Neural cell (in vitro differentiated cells): Measurements from ENCODE around the gene UGT3A2. TPM values are rescaled to one million over a fixed set of nuclear protein-coding genes. Genes with fewer than 3 reads are reported as not detected.

Source experiments
- H2AFZ ChIP-seq: fragments of 200-600, 300-800 bp; sonication (generic), shearing (Covaris generic); 2 replicates; pipeline ENCODE4 v1.6.0; 2014; ENCODE audit warnings: low read depth, mild to moderate bottlenecking, antibody characterized with exemption, low read length, moderate library complexity
- H3F3A ChIP-seq: fragments of 200-600 bp; shearing (Covaris generic); 2 replicates; pipeline ENCODE4 v1.6.1; 2016; ENCODE audit warnings: mild to moderate bottlenecking, moderate library complexity, mixed read lengths, antibody characterized with exemption, low read length; ENCODE audit not compliant: insufficient read depth, poor library complexity, severe bottlenecking
- H3K27ac ChIP-seq: fragments of 200-600, 300-800 bp; sonication (generic), shearing (Covaris generic); 2 replicates; pipeline ENCODE4 v1.5.1; 2014; ENCODE audit warnings: mild to moderate bottlenecking, low read length, moderate library complexity
- H3K27me3 ChIP-seq: fragments of 300-800, 200-600 bp; sonication (generic), shearing (Covaris generic); 2 replicates; pipeline ENCODE4 v1.6.0; 2014; ENCODE audit warnings: mild to moderate bottlenecking, low read depth, low read length, moderate library complexity; ENCODE audit not compliant: insufficient read depth
- H3K36me3 ChIP-seq: fragments of 300-800, 200-600 bp; sonication (generic), shearing (Covaris generic); 2 replicates; pipeline ENCODE4 v1.5.1; 2014; ENCODE audit warnings: mild to moderate bottlenecking, antibody characterized with exemption, low read length, moderate library complexity; ENCODE audit not compliant: insufficient read depth
- H3K4me2 ChIP-seq: fragments of 300-800, 200-600 bp; sonication (generic), shearing (Covaris generic); 2 replicates; pipeline ENCODE4 v1.6.0; 2014; ENCODE audit warnings: mild to moderate bottlenecking, low read length
- H3K4me3 ChIP-seq: fragments of 300-800, 200-600 bp; sonication (generic), shearing (Covaris generic); 2 replicates; pipeline ENCODE4 v1.5.1; 2014; ENCODE audit warnings: mild to moderate bottlenecking, low read length, moderate library complexity
- H3K79me2 ChIP-seq: fragments of 200-600 bp; shearing (Covaris generic); replicated peaks from 2 replicates; pipeline ENCODE4 v1.6.0; 2014; ENCODE audit warnings: mild to moderate bottlenecking, low read length, moderate library complexity; ENCODE audit not compliant: insufficient read depth
- H3K9ac ChIP-seq: fragments of 300-800, 200-600 bp; sonication (generic), shearing (Covaris generic); 2 replicates; pipeline ENCODE4 v1.6.1; 2016; ENCODE audit warnings: mild to moderate bottlenecking, low read length, mixed read lengths
- H3K9me2 ChIP-seq: fragments of 200-600 bp; shearing (Covaris generic); 2 replicates; pipeline ENCODE4 v1.6.1; 2016; ENCODE audit warnings: mild to moderate bottlenecking, low read length, mixed read lengths; ENCODE audit not compliant: insufficient read depth
- H3K9me3 ChIP-seq: fragments of 200-600, 300-800 bp; sonication (generic), shearing (Covaris generic); 2 replicates; pipeline ENCODE4 v1.6.1; 2016; ENCODE audit warnings: mild to moderate bottlenecking, mixed run types, low read length, moderate library complexity, mixed read lengths
- H4K20me1 ChIP-seq: fragments of 200-600 bp; shearing (Covaris generic); 2 replicates; pipeline ENCODE4 v1.6.1; 2016; ENCODE audit warnings: mild to moderate bottlenecking, mixed run types; ENCODE audit not compliant: insufficient read depth
- CTCF ChIP-seq: fragments of 450-650 bp; IDR thresholded peaks from 2 replicates; pipeline ENCODE4 v1.5.1; 2014; ENCODE audit warnings: antibody characterized with exemption, mild to moderate bottlenecking, moderate library complexity; ENCODE audit not compliant: poor library complexity, severe bottlenecking
- EP300 ChIP-seq: fragments of 450-650 bp; conservative IDR thresholded peaks from 2 replicates; pipeline ENCODE4 v1.6.1; 2014; ENCODE audit warnings: antibody characterized with exemption, mild to moderate bottlenecking, moderate library complexity; ENCODE audit not compliant: poor library complexity, severe bottlenecking
- EZH2 ChIP-seq: fragments of 200-600, 300-800 bp; shearing (Covaris generic), sonication (generic); IDR thresholded peaks from 2 replicates; pipeline ENCODE4 v1.6.1; 2014; ENCODE audit warnings: antibody characterized with exemption, low read length, borderline replicate concordance, mild to moderate bottlenecking; ENCODE audit not compliant: insufficient read depth, poor library complexity, severe bottlenecking
- MXI1 ChIP-seq: fragments of 450-650 bp; conservative IDR thresholded peaks from 2 replicates; pipeline ENCODE4 v1.6.1; 2014; ENCODE audit warnings: antibody characterized with exemption, mild to moderate bottlenecking; ENCODE audit not compliant: poor library complexity, severe bottlenecking
- POLR2AphosphoS5 ChIP-seq: IDR thresholded peaks from 2 replicates; pipeline ENCODE4 v1.6.1; 2012
- RAD21 ChIP-seq: fragments of 450-650 bp; conservative IDR thresholded peaks from 2 replicates; pipeline ENCODE4 v1.6.1; 2014; ENCODE audit warnings: antibody characterized with exemption, mild to moderate bottlenecking, moderate library complexity
- SMC3 ChIP-seq: fragments of 450-650 bp; conservative IDR thresholded peaks from 2 replicates; pipeline ENCODE4 v1.6.1; 2014; ENCODE audit warnings: antibody characterized with exemption, mild to moderate bottlenecking, moderate library complexity; ENCODE audit not compliant: poor library complexity
- TAF1 ChIP-seq: IDR thresholded peaks from 2 replicates; pipeline ENCODE4 v1.6.1; 2012; ENCODE audit warnings: low read depth
- polyA plus RNA-seq: library from polyadenylated mRNA; depleted of rRNA; stranded (reverse); fragments of >200 nt; gene quantifications from 2 replicates; pipeline ENCODE4 v1.2.3, GENCODE V29; 2014
- TF ChIP-seq, protein P1 (sequence below): IDR thresholded peaks from 2 replicates; pipeline ENCODE4 v1.6.1; 2012; ENCODE audit warnings: borderline replicate concordance

UGT3A2 gene
- polyA plus RNA-seq, 1 donor from 2014 or later, result not detected

GRCh38 chr5:36041537-36041845, 25.2 kb downstream of the UGT3A2 start:
- Histone ChIP-seq H3K79me2 (no peaks in the 10 kb centered on the region), H2AFZ (no peak overlapping the region), H3K36me3 (no peaks in the 10 kb centered on the region), H3K4me3 (no peak overlapping the region), H3K9ac (no peak overlapping the region), H3K9me3 (no peaks in the 10 kb centered on the region), H4K20me1 (no peaks in the 10 kb centered on the region), H3K4me2 (no peak overlapping the region), H3K9me2 (no peaks in the 10 kb centered on the region), H3F3A (no peaks in the 10 kb centered on the region), H3K27me3 (no peaks in the 10 kb centered on the region), H3K27ac (no peak overlapping the region)
- TF ChIP-seq MXI1, result no peak
- TF ChIP-seq POLR2AphosphoS5, result no peak

DNA sequence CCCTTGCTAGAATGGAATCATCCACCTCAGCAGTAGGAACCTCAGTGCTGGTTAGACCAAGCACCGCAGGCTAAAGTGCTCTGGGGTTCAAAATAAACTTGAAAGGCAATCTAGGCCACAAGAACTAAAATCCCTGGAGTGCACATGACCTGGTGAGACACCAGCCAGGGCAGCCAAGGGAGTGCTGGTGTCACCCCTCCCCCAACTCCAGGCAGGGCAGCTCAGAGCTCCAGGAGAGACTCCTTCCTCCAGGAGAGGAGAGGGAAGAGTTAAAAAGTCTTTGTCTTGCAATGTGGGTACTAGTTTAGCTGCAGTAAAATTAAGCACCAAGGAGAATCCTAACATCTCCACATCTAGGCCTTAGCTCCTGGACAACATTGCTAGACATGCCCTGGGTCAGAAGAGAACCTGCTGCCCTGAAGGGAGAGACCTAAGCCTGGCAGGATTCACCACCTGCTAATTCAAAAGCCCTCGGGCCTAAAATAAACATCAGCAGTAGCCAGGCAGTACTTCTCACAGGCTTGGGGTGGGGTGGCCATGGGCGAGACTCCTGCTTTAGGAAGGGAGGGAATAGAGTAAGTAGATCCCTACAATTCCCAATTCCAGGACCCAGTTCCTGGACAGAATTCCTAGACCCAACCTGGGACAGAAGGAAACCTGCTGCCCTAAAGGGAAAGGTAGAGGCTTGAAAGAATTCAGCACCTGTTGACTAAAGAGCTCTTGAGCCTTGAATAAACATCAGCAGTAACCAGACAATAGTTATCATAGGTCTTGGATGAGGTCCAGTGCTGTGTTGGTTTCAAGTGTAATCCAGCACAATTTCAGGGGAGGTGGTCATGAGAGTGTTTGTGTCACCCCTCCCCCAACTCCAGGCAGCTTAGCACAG, 25.8 kb downstream of the UGT3A2 start:
- Histone ChIP-seq H3K36me3 (no peaks in the 10 kb centered on the region), H3F3A (no peaks in the 10 kb centered on the region), H3K9me3 (no peaks in the 10 kb centered on the region), H3K79me2 (no peaks in the 10 kb centered on the region), H2AFZ (no peak overlapping the region), H3K9me2 (no peaks in the 10 kb centered on the region), H3K9ac (no peak overlapping the region), H3K4me3 (no peak overlapping the region), H3K4me2 (no peak overlapping the region), H3K27ac (no peak overlapping the region), H4K20me1 (no peaks in the 10 kb centered on the region), H3K27me3 (no peaks in the 10 kb centered on the region)
- TF ChIP-seq EZH2 (no peak), TAF1 (no peak), POLR2AphosphoS5 (no peak), CTCF (no peak), SMC3 (no peak), EP300 (no peak), RAD21 (no peak), MXI1 (no peak)
- TF ChIP-seq, protein P1, sequence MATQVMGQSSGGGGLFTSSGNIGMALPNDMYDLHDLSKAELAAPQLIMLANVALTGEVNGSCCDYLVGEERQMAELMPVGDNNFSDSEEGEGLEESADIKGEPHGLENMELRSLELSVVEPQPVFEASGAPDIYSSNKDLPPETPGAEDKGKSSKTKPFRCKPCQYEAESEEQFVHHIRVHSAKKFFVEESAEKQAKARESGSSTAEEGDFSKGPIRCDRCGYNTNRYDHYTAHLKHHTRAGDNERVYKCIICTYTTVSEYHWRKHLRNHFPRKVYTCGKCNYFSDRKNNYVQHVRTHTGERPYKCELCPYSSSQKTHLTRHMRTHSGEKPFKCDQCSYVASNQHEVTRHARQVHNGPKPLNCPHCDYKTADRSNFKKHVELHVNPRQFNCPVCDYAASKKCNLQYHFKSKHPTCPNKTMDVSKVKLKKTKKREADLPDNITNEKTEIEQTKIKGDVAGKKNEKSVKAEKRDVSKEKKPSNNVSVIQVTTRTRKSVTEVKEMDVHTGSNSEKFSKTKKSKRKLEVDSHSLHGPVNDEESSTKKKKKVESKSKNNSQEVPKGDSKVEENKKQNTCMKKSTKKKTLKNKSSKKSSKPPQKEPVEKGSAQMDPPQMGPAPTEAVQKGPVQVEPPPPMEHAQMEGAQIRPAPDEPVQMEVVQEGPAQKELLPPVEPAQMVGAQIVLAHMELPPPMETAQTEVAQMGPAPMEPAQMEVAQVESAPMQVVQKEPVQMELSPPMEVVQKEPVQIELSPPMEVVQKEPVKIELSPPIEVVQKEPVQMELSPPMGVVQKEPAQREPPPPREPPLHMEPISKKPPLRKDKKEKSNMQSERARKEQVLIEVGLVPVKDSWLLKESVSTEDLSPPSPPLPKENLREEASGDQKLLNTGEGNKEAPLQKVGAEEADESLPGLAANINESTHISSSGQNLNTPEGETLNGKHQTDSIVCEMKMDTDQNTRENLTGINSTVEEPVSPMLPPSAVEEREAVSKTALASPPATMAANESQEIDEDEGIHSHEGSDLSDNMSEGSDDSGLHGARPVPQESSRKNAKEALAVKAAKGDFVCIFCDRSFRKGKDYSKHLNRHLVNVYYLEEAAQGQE, result no peak
